NCI-H1417 treated with DMSO at 0.1 percent for 48 hours (cell line): Measurements from ENCODE around the gene NTNG1.

Experiments used
- DNase-seq: peaks from one replicate; lab custom pipeline; 2025; lab: John Stamatoyannopoulos, UW

NTNG1 gene

GRCh38 chr1:107512836-107513235 is 372.0 kb downstream of the NTNG1 start:
- DNase-seq, result no peak

- DNase-seq, result no peak
These were observed 374.0 kb downstream of the NTNG1 start for GRCh38 chr1:107514841-107515240.

DNA sequence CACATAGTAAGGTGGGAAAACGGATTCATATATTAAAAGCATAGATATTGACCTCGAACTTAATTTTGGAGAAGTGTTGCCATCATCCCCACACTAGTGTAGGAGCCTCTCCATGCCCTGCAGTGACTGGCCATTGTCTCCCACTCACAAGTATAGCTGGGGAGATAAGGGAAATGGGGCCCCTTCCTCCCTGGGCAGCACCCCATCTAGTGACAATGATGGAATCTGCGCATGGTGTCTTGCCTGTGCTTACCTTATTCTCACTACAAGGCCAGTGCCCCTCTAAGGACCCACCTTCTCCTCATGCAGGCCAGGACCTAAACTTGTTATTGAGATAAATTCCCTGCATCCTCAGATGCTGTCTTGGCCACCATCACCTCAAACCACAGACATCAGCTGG is 374.9 kb downstream of the NTNG1 start:
- DNase-seq, result no peak

GRCh38 chr1:107523061-107523460 is 382.2 kb downstream of the NTNG1 start:
- DNase-seq, result no peak

GRCh38 chr1:107523736-107524135 is 382.9 kb downstream of the NTNG1 start:
- no peak for DNase-seq

- no peak for DNase-seq
These were observed 383.5 kb downstream of the NTNG1 start for GRCh38 chr1:107524301-107524700.

DNA sequence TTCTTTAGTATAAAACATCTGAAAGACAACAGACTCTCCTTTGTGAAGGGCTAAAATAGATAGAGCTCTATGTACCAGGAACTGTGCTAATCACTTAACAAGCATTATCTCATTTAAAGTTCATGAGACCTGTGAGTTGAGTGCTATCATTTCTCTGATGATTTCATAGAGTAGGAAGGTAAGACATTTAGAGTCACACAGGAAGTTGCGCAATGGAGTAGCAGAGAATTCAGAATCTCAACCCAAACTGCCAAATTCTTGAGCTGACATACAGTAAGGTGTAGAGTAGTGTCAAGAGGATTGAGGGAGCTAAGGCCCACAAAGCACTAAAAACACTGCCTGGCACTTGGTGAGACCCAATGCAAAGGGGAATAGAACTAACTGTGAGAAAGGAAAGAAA is 384.3 kb downstream of the NTNG1 start:
- DNase-seq, result no peak

DNA sequence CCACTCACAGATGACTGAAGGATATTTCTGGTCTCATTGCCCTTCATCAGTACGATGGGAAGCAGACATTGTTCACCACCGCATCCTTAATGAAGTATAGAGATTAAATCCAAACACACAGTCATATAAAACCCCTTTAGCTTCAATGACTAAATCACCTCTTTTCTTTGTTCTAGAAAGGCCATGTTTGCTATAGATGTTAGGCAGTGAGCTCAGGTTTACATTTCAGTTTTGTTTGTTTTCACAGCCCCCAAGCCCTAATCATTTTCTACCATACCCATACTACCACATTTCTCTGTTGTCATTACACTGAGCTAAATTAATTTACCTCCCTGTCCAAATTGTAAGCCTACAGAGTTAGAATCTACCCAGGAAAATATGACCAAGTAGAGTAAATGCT is 385.1 kb downstream of the NTNG1 start:
- DNase-seq, result no peak

GRCh38 chr1:107526524-107527198 is 385.8 kb downstream of the NTNG1 start:
- no peak for DNase-seq

DNA sequence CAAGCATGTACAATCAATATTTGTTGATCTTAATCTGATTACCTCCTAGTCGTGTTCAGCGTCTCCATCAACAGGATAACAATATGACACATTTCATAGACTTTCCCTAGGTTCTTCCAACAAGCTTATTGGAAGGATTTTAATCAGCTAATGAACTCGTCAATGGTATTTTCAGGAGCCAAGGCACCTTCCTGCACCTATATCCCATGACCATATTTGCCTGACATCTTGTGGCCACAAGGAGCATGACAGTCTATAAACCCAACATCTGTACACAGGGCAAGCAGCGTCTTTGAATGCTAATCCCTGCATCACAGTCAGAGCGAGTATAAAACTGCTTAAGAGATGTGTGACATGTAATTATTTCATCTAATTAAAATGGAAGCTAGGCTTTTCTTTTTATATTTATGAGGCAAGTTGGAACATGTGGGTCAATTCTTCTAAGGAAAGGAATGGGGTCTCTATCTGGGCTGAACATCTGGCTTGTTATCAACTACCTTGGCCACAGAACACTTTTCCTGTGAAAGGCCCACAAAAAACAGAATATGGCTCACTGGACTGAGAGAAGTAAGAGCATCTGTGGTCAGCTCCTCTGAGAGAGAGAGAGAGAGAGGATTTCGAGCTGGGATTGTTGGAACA is 388.8 kb downstream of the NTNG1 start:
- DNase-seq, result peak; percentile 49

DNA sequence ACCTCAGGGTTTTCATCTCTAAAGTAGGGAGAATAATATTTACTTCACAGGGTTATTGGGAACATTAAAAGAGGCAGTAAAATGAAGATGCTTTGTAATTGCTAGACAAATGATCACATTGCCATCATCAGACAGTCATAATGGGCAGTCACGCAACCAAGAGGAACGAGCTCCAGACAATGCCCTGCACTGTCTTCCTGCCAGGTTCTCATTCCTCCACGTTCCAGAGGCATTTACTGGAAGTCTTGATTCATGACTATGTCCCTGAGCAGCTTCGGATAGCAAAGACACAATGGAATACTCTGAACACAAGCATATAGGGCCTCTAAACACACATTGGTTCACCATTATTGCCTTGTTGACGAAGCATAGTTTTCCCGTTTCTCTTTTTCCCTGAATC is 389.7 kb downstream of the NTNG1 start:
- DNase-seq, result no peak

DNA sequence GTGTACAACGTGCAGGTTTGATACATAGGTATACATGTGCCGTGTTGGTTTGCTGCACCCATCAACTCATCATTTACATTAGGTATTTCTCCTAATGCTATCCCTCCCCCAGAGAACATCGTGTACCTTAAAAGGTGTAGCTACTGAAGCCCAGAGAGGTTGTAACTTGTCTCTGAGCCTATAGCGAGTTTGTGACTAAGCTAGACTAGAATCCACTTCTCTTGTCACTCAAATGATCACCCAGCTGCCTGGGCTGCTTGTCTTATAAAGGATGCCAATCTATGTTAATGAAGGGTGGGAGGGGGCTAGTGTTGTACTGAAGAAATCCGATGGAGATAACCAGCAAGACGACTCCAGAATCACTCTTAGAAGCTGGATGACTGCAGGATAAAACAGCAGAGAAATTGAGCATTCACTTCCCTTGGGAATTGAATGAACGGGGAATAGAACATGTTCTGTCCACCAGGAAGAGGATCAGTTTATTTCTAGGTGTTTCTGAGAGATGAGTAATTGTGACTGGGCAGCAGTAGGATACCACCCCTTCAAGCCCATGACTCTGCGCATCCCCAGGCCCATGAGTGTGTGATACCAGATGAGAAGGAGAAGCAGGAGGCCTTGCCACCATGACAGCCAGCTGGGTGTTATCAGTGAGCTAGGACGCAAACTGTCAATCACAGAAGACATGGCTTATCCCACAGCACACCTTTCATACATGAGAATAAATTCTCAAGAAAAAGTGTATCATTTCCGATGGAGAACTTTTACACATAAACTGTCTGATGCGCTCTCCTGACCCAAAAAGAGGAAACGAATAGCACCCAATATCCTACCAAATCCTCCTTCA is 390.4 kb downstream of the NTNG1 start:
- DNase-seq, result no peak

DNA sequence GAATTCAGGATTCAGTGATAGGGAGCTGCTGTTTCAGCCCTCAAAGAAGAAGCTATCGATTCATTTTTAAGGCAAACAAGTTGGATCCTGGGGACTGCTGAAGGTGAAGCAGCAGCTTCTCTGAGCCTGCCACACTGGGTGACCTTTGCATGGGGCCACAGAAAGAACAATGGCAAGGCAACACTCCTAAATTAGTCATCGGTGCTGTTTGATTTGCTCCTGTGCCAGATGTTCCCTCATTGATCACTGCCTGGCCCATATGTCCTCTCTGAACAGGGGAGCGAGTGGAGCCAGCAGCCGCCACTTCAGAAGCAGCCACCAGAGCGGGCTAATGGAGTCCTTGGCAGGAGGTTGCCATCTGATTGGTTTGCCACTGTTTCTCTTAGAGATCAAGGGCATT is 391.5 kb downstream of the NTNG1 start:
- DNase-seq, result no peak
